Activated CD8-positive, alpha-beta memory T cell treated with anti-CD3 and anti-CD28 coated beads, Interleukin-2, amount 10 ng/mL, durations not matched to agents 7 days and 5 days (primary cell): ENCODE measurements around the gene TMEM169. TPM values are rescaled to one million over a fixed set of nuclear protein-coding genes. Genes with fewer than 3 reads are reported as not detected.

Experiments used
- ATAC-seq: fragments of 150-1000 bp; cut with Tn5 transposase; one replicate; pipeline ENCODE4 v1.10.0; 2021; ENCODE audit warnings: moderate library complexity
- CTCF ChIA-PET: fragments of 350-600 bp; sonication (Branson Sonifier 250); formaldehyde crosslinking; loops from one replicate; lab custom pipeline; 2021; ENCODE audit warnings: antibody characterized with exemption; lab: Charles Lee
- DNase-seq: peaks from one replicate; pipeline ENCODE4 v3.0.0-alpha.2; 2020
- H3K27ac Mint-ChIP-seq: one replicate; pipeline ENCODE4 v1.8.0; 2021; ENCODE audit warnings: mild to moderate bottlenecking, mixed read lengths
- H3K27me3 Mint-ChIP-seq: one replicate; pipeline ENCODE4 v1.8.0; 2021; ENCODE audit warnings: mixed read lengths
- H3K36me3 Mint-ChIP-seq: one replicate; pipeline ENCODE4 v1.8.0; 2021; ENCODE audit warnings: mild to moderate bottlenecking, mixed read lengths
- H3K4me1 Mint-ChIP-seq: one replicate; pipeline ENCODE4 v1.8.0; 2021; ENCODE audit warnings: mixed read lengths
- H3K4me3 Mint-ChIP-seq: one replicate; pipeline ENCODE4 v1.8.0; 2021; ENCODE audit warnings: mild to moderate bottlenecking, moderate library complexity, mixed read lengths
- H3K9me3 Mint-ChIP-seq: one replicate; pipeline ENCODE4 v1.8.0; 2022; ENCODE audit warnings: low read depth, mixed read lengths
- total RNA-seq, 2 experiments: library from RNA; stranded (reverse); gene quantifications; one replicate each; pipeline ENCODE4 v1.2.3, GENCODE V29; 2021

TMEM169 gene
- total RNA-seq, 2 experiments from 2014 or later: 0.75 to 1.1 TPM

DNA sequence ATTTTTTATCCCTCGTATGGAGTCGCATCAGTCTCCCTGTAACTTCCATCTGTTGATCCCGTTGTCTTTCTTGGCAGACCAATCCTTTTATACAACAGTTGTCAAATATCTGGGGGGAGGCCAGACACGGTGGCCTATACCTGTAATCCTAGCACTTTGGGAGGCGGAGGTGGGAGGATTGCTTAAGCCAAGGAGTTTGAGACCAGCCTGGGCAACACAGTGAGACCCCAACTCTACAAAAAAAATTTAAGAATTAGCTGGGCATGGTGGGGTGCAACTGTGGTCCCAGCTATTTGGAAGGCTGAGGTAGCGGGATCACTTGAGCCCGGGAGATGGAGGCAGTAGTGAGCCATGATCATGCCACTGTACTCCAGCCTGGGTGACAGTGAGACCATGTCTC, 29.4 kb downstream of the TMEM169 start:
- Mint-ChIP-seq H3K9me3 (no peaks in the 10 kb centered on the region), H3K36me3 (peaks cover 57% of the 10 kb centered on the region), H3K4me1 (peaks cover 63% of the 10 kb centered on the region), H3K4me3 (peak overlapping the region; percentile 99), H3K27me3 (peaks cover 3% of the 10 kb centered on the region), H3K27ac (peak overlapping the region; percentile 99)
- DNase-seq (no peak), ATAC-seq (no peak)
- CTCF ChIA-PET: interaction anchor here (0.9 to 3.4 kb wide), 12 partner anchors 8 to 293 kb away, joined by 3 to 28 read pairs (median 8); partner anchors contain the start of genes PECR and TMEM169

DNA sequence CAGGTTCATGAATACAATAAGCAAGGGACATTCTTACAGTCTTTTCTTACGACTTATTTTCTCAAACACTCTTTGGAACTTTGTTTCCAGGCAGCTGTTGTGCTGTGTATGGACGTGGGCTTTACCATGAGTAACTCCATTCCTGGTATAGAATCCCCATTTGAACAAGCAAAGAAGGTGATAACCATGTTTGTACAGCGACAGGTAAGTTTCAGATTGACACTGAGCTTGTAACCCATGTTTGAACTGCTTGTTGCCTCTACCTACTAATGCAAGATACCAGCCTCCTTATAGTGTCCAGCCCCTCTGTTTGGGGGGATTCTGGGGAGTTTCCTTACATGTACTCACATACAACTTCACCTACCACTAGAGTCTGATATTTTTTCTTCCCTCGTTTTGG, 31.2 kb downstream of the TMEM169 start:
- no peak for DNase-seq
- peak overlapping the region; percentile 29 for H3K4me3 Mint-ChIP-seq

DNA sequence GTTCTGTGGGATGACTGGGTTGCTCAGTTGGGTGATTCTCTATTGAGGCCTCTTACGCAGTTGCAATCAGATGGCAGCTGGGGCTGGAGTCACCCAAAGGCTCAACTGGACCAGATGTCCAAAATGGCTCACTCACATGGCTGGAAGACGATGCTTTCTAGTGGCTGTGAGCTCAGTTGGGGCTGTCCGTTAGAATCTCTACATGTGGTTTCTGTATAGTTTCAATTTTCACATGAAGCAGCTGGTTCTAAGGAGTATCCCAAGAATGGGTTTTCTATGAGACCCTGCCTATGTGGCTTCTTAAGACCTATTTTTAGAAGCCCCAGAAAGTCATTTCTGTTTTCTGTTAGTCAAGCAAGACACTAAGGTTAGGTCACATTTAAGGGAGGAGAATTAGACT, 31.9 kb downstream of the TMEM169 start:
- peaks cover 3% of the 10 kb centered on the region for H3K27me3 Mint-ChIP-seq
- H3K9me3 Mint-ChIP-seq: no peaks in the 10 kb centered on the region
- H3K27ac Mint-ChIP-seq: peak overlapping the region; percentile 82
- H3K4me1 Mint-ChIP-seq: peaks cover 81% of the 10 kb centered on the region
- peak overlapping the region; percentile 35 for H3K4me3 Mint-ChIP-seq
- CTCF ChIA-PET: interaction anchor here (1.1 to 3.0 kb wide), 16 partner anchors 9 to 385 kb away, joined by 3 to 21 read pairs (median 4); partner anchors contain the start of genes PECR, RPL37A and TMEM169
- ATAC-seq (no peak), DNase-seq (no peak)
- H3K36me3 Mint-ChIP-seq: peaks cover 80% of the 10 kb centered on the region

More for the DNA sequence above, 31.2 kb downstream of the TMEM169 start:
- Mint-ChIP-seq H3K9me3 (no peaks in the 10 kb centered on the region), H3K4me1 (peaks cover 80% of the 10 kb centered on the region), H3K27ac (peak overlapping the region; percentile 82), H3K36me3 (peaks cover 74% of the 10 kb centered on the region), H3K27me3 (peaks cover 3% of the 10 kb centered on the region)
- no peak for ATAC-seq
- CTCF ChIA-PET: interaction anchor here (1.2 to 3.0 kb wide), 5 partner anchors 11 to 386 kb away, joined by 3 to 21 read pairs (median 3); partner anchors contain the start of gene RPL37A

DNA sequence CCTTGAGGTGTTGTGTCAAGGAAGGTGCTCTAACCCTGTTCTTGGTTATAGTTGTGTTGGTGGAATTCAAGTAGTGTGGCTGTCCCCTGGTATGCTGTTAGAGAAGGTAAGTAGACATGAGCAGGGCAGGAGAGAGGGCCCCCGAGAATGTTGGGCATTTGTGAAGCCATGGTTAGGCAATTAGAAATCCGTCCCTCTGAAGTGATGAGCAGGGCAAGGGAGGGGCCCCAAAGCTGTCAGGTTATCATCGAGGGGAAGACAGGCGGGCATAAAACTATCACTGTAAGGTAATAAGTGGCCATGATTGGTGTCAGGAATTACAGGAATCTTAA, 32.6 kb downstream of the TMEM169 start:
- Mint-ChIP-seq H3K4me3 (peak overlapping the region; percentile 79), H3K36me3 (peaks cover 82% of the 10 kb centered on the region), H3K4me1 (peaks cover 84% of the 10 kb centered on the region), H3K27ac (peak overlapping the region; percentile 82), H3K27me3 (no peaks in the 10 kb centered on the region), H3K9me3 (no peaks in the 10 kb centered on the region)
- CTCF ChIA-PET: interaction anchor here (0.6 to 3.0 kb wide), 22 partner anchors 8 to 384 kb away, joined by 3 to 21 read pairs (median 4); partner anchors contain the start of genes PECR, RPL37A and TMEM169
- peak; percentile 22 for ATAC-seq
- no peak for DNase-seq

DNA sequence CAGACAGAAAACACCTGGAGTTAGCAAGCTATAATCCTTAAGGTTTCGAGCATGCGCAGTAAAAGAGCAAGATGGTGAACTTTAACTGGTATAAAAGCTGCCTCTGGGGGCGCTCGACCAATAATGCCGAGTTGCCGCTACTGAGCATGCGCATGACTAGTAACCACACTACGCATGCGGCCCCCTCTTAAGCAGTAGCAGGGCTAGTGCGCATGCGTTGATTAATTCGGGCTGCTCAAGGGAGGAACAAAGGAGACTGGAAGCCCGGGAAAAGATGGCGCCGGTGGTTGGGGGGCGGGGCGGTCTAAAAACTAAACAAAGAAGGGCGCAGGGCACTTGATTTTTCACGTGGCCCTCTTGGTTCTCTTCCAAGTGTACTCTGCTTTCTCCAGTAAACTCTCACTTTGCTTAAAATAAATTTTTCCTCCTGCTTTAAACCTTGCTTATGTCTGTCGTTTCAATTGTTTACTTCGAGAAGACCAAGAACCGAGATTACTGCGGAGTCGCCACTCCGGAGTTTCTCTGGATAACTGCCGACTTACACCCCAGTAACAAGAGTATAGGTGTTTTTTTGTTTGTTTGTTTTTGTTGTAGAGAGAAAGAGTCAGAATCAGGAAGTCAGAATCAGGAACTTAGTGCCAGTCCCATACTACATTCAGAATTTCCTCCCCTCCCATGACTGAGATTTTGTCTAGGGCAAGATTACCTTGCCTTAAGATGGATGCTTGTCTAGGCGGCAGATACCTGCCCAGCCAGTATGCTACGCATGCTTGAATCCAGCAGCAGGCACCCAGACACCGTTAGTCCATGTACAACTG, 33.2 kb downstream of the TMEM169 start:
- Mint-ChIP-seq H3K36me3 (peaks cover 86% of the 10 kb centered on the region), H3K9me3 (no peaks in the 10 kb centered on the region), H3K4me1 (peaks cover 90% of the 10 kb centered on the region), H3K4me3 (peak overlapping the region; percentile 79), H3K27me3 (no peaks in the 10 kb centered on the region), H3K27ac (peak overlapping the region; percentile 82)
- peak; percentile 91 for ATAC-seq
- DNase-seq: peak; percentile 99
- CTCF ChIA-PET: interaction anchor here (0.6 to 3.0 kb wide), 22 partner anchors 8 to 384 kb away, joined by 3 to 21 read pairs (median 4); partner anchors contain the start of genes PECR, RPL37A and TMEM169

DNA sequence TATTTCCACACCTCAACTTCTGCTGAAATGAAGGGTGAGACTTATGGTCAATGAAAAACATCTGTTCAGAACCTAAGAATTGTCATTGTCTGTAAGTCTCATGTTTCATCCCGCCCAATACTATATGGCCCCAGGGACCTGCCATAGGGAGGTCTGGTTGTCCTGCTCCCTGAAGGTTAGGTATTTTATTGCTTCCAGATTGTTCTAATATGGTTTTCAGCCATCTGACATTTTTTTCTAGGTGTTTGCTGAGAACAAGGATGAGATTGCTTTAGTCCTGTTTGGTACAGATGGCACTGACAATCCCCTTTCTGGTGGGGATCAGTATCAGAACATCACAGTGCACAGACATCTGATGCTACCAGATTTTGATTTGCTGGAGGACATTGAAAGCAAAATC, 34.7 kb downstream of the TMEM169 start:
- ATAC-seq: no peak
- CTCF ChIA-PET: no interaction called here
- Mint-ChIP-seq H3K4me3 (peak overlapping the region; percentile 23), H3K9me3 (no peaks in the 10 kb centered on the region), H3K27ac (peak overlapping the region; percentile 42), H3K27me3 (no peaks in the 10 kb centered on the region), H3K4me1 (peaks cover 91% of the 10 kb centered on the region), H3K36me3 (peaks cover 85% of the 10 kb centered on the region)
- DNase-seq: no peak

DNA sequence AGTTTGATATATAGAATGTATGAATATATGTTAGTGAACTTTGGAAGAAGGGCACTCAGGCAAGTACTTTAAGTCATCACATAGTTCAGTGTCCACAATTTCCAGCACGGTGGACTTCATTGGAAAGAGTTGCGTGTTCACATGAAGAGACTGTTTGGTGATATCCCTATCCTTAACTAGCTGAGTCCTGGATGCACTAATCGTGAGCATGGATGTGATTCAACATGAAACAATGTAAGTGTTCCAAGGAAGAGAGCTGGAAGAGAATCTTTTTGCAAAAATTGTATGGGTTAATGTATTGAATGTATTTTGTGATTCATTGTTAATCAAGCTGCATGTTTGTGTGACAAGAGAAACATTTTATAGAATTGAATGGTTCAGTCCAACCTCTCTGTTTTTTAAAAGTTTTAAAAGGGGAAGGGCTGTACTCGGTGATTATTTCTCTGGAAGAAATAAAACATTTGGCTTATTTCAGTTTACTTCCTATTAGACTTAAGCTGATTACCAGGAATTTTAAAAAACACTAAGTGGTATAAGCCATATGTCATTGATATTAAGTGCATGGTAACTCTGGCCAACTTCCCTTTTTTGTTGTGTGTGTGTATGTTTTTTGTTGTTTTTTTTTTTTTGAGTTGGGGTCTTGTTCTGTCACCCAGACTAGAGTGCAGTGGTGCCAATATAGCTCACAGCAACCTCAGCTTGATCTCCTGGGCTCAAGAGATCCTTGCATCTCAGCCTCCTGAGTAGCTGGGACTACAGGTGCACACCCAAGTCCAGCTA, 36.0 kb downstream of the TMEM169 start:
- Mint-ChIP-seq H3K4me3 (no peak overlapping the region), H3K27ac (peak overlapping the region; percentile 57), H3K4me1 (peaks cover 84% of the 10 kb centered on the region), H3K36me3 (peaks cover 86% of the 10 kb centered on the region), H3K9me3 (no peaks in the 10 kb centered on the region), H3K27me3 (no peaks in the 10 kb centered on the region)
- CTCF ChIA-PET: interaction anchor here (0.9 to 3.8 kb wide), 2 partner anchors 8 to 59 kb away, joined by 3 to 23 read pairs; partner anchors contain the start of gene XRCC5
- DNase-seq (no peak), ATAC-seq (no peak)

DNA sequence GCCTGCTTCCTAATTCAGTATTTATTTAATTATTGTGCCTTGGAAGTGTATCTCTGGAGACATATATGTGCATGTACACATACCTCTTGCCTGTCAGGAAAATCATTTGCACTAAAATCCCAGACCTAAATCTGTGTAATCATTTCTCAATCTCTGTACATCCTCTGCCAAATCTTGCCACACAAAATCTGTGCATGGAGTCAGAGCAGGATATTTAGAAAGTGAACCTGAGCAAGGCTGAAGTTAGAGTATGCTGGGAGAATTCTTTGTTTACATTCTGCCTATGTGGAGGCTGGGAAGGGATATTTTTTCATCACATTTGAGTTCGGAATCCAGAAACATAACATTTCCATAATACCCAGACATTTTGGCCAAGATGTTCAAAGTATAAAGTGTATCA, 36.8 kb downstream of the TMEM169 start:
- H3K36me3 Mint-ChIP-seq: peaks cover 84% of the 10 kb centered on the region
- no peak for DNase-seq
- H3K27me3 Mint-ChIP-seq: no peaks in the 10 kb centered on the region
- peaks cover 79% of the 10 kb centered on the region for H3K4me1 Mint-ChIP-seq
- no peaks in the 10 kb centered on the region for H3K9me3 Mint-ChIP-seq
- H3K27ac Mint-ChIP-seq: peak overlapping the region; percentile 57
- ATAC-seq: no peak
- CTCF ChIA-PET: interaction anchor here (3.8 kb wide), 1 partner anchor 9 kb away, joined by 23 read pairs; the partner anchor contains the start of gene XRCC5
- peak overlapping the region; percentile 1 for H3K4me3 Mint-ChIP-seq

DNA sequence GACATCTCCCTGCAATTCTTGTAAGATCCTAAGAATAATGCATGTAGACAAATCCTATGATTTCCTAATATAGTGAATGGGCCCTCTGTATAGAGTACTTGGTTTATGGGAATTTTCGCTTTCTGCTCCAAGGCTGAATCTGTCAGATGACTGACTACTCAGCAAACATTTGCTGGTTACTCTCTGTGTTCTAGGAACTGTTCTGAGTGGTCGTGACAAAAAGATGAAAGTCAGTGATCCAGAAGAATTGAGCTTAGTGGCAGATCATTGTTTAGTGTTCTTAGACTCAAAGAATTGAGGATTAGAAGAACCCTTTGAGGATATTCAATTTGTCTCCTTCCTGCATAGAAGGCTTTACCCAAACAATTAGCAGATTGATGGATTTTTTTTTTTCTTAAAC, 37.4 kb downstream of the TMEM169 start:
- ATAC-seq (no peak), DNase-seq (no peak)
- Mint-ChIP-seq H3K36me3 (peaks cover 80% of the 10 kb centered on the region), H3K9me3 (no peaks in the 10 kb centered on the region), H3K4me1 (peaks cover 74% of the 10 kb centered on the region), H3K27ac (peak overlapping the region; percentile 93), H3K27me3 (no peaks in the 10 kb centered on the region), H3K4me3 (peak overlapping the region; percentile 14)
- CTCF ChIA-PET: interaction anchor here (3.8 kb wide), 1 partner anchor 9 kb away, joined by 23 read pairs; the partner anchor contains the start of gene XRCC5

DNA sequence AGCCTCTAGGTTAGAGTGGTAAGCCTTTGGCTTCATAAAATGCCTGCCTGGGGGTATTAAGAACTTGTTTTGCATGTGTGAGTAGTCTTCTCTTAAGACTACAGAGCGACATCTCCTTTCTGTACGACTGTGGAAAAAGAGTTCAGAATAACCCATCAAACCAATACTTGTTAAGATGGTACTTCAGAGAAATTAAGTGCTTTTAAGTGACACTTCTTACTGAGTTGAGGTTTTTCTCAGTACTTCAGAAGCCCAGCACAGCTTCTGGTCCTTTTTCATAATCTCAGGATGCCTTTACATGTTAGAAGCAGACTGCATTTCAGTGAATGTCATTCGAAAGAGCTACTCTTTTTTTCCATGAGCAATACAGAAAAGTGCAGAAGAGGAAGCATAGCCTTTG, 38.3 kb downstream of the TMEM169 start:
- DNase-seq (no peak), ATAC-seq (peak; percentile 86)
- Mint-ChIP-seq H3K27ac (peak overlapping the region; percentile 93), H3K4me3 (peak overlapping the region; percentile 40), H3K36me3 (peaks cover 78% of the 10 kb centered on the region), H3K27me3 (no peaks in the 10 kb centered on the region), H3K4me1 (peaks cover 75% of the 10 kb centered on the region), H3K9me3 (no peaks in the 10 kb centered on the region)
- CTCF ChIA-PET: interaction anchor here (0.8 to 3.8 kb wide), 5 partner anchors 10 to 86 kb away, joined by 3 to 23 read pairs (median 5); partner anchors contain the start of gene XRCC5

DNA sequence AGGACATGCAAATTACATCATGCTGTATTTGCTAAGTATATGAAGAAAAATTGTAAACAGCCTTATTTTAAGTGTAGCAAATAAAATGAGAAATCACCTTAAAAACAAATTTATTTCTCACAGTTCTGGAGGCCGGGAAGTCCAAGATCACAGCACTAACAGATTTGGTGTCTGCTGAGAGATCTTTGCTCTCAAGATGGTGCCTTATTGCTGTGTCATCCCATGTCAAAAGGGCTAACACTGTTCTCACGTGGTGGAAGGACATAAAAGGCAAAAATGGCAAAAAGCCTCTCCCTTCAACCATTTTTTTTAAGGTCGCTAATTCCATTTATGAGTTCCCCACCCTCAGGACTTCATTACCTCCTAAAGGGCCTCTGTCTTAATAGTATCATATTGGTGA, 39.5 kb downstream of the TMEM169 start:
- ATAC-seq (no peak), DNase-seq (no peak)
- H3K27me3 Mint-ChIP-seq: no peaks in the 10 kb centered on the region
- peak overlapping the region; percentile 93 for H3K27ac Mint-ChIP-seq
- peaks cover 75% of the 10 kb centered on the region for H3K4me1 Mint-ChIP-seq
- peaks cover 80% of the 10 kb centered on the region for H3K36me3 Mint-ChIP-seq
- H3K4me3 Mint-ChIP-seq: no peak overlapping the region
- no peaks in the 10 kb centered on the region for H3K9me3 Mint-ChIP-seq
- CTCF ChIA-PET: interaction anchor here (1.8 to 3.8 kb wide), 2 partner anchors 12 to 21 kb away, joined by 9 to 23 read pairs; partner anchors contain the start of gene XRCC5

DNA sequence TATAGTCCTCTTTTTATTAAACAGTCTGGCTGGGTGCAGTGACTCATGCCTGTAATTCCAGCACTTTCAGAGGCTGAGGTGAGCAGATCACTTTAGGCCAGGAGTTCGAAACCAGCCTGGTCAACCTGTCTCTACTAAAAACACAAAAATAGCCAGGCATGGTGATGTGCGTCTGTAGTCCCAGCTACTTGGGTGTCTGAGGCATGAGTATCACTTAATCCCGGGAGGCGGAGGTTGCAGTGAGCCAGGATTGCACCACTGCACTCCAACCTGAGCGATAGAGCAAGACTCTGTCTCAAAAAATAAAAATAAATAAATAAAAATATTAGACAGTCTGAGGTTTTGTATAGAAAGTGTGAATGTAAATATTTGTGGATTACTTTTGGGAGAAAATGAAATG, 45.2 kb downstream of the TMEM169 start:
- Mint-ChIP-seq H3K27me3 (no peaks in the 10 kb centered on the region), H3K27ac (no peak overlapping the region), H3K4me1 (peaks cover 49% of the 10 kb centered on the region), H3K9me3 (no peaks in the 10 kb centered on the region), H3K36me3 (peaks cover 66% of the 10 kb centered on the region), H3K4me3 (no peak overlapping the region)
- CTCF ChIA-PET: interaction anchor here (1.0 to 2.7 kb wide), 2 partner anchors 13 to 19 kb away, joined by 3 to 13 read pairs; no protein-coding TSS in a partner anchor
- DNase-seq: no peak
- no peak for ATAC-seq
